Stromal cell of bone marrow (primary cell): ENCODE measurements around the gene FCRL5.
"Not testable (repeated sequence)": the region's sequence is repeated elsewhere in the genome, so short reads cannot be mapped to it uniquely, and the experiment has no call there.

ENCODE experiments used
- DNase-seq: peaks from one replicate; pipeline ENCODE4 v3.0.0-alpha.2; 2012; ENCODE audit warnings: low read depth

The FCRL5 gene

GRCh38 chr1:157487504-157487903 is 64.8 kb downstream of the FCRL5 start:
- no peak for DNase-seq

DNA sequence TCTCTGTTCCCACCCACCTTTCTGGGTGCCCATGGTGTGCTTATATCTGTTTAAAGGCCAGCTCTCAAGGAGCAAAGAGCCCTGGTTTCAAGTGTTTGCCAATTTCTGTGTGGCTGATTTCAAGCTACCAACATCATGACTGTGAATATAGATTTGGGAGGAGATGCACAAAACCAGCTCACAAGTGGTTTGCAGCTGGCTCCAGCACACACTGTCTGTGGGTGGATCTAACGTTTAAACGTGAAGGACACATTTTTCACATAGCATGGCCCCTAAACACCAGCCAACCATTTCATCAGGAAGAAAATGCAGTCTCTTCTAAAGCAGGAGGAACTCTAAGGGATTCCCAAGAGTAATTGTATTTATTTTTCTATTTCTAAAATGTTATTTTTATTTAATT is 65.2 kb downstream of the FCRL5 start:
- no peak for DNase-seq

DNA sequence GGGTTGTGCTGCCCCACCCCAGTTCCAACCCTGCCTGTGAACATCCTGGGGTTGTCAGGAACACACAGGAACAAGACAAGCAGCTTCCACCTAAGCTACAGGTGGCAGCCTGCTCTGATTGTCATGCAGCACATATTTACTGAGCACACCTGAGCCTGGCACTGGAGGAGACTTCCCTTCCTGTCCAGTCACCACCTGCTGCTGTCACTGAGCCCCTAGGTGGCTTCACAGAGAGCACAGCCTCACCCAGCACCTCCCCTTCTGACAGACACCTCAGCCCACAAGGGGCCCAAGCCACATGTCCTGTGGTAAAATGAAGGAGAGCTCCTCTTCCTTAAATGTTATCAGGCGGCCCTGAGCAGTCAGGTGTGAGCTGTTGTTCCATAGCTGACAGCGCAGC is 65.9 kb downstream of the FCRL5 start:
- not testable (repeated sequence) for DNase-seq

GRCh38 chr1:157485793-157486192 is 66.5 kb downstream of the FCRL5 start:
- no peak for DNase-seq

DNA sequence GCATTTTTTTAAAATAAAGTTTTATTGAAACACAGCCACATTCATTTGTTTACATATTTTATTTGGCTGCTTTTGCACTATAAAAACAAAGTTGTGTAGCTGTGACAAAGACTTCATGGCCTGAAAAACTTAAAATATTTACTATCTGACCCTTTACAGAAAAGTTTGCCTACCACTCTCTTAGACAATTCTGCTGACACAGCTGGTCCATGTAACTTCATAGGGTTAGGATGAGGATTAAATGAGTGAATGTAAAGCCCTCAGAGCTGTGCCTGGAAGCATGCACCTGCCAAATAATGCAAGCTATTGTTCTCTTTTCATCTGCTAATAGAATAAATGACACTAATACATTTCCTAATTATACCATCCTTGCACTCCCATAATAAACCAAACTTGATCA is 67.7 kb downstream of the FCRL5 start:
- no peak for DNase-seq

- no peak for DNase-seq
Observed at GRCh38 chr1:157483635-157484034, 68.7 kb downstream of the FCRL5 start.

DNA sequence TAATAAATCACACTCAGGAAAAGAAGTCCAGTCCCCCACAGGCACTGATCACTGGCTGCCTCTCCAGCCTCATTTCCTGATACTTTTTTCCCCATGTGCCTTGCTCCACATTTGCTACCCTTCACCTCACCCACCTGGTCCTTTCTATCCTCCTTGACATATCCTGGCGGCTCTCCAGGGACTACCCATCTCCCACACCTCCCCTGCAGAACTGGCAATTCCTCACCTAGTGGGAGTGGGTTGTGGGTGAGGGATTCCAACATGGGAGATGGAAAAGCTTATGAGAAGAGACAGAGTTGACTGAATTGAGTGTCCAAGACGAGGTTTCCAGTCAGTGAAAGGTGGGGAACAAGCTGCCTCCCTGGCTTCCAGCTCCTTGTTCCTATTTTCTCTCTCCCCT is 69.6 kb downstream of the FCRL5 start:
- no peak for DNase-seq

- DNase-seq = no peak
Observed at GRCh38 chr1:157482174-157482573, 70.1 kb downstream of the FCRL5 start.

DNA sequence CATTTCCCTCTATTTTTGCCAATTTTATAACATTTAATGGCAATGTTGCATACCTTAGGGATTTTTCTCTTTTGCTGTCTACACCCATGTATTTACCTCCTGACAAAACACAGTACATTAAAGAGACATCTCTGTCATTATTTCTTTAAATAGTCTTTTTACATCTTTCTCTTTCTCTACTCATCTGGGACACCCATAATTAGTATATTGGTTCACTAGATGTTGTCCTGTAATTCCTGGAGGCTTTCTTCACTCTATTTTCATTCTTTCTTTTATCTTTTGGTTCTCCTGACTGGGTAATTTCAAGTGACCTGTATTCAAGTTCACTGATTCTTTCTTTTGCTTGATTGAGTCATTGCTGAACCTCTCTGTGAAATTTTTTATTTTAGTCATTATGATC is 74.3 kb downstream of the FCRL5 start:
- no peak for DNase-seq

DNA sequence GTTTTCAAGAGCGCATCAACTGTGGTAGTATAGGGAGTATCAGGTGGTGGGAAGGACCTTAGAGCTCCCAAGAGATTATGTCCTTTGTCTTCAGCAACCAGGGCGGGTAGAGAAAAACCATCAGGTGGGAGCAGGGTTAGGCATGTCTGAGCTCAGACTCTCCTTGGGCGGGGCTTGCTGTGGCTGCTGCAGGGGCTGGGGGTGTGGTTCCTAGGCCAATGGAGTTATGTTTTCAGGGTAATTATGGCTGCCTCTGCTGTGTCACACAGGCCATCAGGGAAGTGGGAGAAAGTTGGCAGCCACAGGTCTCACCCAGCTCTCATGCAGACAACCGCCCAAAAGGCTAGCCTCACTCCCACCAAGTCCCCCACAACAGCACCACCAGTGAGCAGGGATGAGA is 74.9 kb downstream of the FCRL5 start:
- no peak for DNase-seq

DNA sequence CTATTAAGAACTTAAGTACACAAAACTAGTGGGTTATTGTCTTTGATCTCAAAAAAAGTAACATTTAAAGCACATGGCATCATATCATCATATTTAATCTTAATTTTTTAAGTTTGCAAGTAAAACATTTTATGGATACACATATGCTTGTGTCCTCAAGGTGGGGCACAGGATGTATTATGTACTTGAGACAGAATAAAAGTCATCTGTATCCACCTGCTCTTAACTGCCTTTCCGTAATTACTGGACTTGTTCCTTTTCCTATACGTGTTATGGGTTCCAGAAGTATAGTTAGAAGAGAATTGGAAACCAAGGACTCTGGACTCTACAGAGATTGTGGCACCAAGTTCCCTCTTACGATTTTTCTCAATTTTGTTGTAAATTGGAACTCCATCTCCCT is 79.4 kb downstream of the FCRL5 start:
- no peak for DNase-seq

DNA sequence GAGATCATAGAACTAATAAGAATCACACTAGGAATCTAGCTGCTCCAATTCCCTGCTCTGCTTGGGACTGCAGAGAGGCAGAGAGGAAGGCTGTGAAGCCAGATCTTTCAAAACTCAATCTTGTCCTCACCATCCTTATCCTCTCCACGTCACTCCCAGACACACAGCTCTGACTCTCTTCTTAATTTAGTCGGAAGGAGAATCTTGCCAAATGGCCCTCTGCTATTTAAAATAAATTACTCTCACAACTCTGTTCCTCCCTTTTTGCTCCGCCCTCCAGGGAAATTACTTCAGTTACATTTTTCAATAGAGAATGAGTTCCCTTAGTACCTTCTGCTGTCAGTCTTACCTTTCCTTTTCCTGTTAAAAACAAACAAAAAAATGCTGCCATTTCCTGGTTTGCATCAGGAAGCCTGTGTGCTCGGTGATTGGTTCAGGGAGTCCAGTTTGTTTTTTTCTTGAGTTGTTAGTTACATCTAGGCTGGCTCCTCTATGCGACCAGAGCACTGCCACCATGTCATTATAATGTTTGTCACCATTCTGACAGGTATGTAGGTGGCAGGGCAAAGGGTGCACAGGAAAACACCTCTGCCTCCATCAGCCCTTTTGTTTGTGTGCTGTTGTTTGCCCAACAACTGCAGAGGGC is 80.1 kb downstream of the FCRL5 start:
- DNase-seq = no peak

DNA sequence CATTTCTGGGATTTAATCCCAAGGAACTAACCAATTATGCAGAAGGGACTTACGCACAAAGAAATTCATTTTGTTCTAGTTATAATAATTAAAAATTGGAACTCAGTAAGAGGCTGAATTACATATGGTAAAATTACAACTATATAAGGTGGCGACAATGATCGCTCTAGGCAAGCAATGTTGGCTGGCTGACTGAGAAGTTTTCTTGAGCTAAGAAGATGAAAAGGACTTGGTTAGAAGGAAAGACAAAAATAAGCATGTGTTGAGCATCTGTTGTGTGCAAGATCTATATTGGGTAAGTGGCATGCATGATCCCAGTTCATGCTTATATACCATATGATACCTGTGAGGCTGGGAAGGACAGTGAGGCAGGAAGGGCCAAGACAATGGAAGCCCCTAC is 80.8 kb downstream of the FCRL5 start:
- DNase-seq = no peak

DNA sequence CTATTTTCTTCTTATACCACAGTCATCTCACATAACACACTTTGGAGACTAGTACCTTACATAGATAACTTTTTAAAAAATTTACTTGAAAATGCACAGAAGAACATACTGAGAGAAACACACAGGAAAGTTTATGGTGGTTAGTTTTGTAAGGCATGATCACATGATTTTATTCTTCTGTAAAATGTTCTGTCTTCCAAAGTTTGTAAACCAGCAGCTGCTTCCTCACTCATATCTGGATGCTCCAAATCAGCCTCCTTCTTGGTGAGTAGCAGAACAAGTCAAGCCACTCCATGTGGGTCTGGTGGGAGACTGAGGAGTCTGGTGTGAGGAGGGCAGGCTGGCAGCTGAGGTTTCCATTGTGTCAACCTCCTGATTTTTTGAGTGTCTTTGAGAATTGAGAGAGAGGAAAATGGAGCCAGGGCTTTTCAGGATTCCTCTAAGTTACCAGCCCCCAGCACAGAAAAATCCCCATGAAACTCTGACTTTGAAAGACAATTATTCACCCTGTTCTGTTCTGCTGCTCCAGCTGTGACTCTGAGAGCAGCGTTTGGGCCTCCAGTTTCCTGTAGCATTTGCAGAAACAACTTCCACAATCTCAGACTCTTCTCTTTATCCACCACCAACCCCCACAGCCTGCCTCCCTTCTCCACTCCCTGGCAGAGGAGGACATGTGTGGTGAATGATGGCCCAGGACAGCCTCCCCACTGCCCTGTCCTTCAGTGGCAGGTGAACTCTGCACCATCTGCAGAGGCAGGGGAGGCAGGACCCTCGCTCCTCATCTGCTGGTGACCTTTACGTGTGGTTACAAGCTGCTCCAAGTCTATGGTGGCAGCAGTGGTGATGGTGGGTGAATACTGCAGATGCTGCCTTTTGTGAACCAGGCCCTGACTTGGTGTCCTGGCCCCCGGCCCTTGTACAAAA is 82.3 kb downstream of the FCRL5 start:
- no peak for DNase-seq

DNA sequence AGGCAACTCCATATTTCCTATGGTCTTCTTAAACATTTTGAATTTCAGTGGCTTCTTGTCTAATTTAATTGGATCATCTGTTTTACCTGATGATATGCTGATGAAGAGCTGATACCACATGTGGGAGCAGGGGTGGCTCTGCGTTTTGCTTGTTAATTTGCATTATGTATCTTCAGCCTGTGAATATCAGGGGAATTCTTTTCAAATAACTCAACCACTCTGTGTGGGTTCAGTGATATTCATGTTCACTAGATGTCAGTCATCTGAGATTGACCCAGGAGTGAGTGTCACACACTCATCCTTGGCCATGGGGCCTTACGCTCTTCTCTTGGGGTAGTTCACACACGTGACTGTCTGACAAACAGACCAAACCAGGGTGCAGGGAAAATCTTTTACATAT is 83.0 kb downstream of the FCRL5 start:
- no peak for DNase-seq

GRCh38 chr1:157466011-157466410 is 86.3 kb downstream of the FCRL5 start:
- no peak for DNase-seq
